ENCODE results near the gene RRP8.

Gene RRP8

DNA sequence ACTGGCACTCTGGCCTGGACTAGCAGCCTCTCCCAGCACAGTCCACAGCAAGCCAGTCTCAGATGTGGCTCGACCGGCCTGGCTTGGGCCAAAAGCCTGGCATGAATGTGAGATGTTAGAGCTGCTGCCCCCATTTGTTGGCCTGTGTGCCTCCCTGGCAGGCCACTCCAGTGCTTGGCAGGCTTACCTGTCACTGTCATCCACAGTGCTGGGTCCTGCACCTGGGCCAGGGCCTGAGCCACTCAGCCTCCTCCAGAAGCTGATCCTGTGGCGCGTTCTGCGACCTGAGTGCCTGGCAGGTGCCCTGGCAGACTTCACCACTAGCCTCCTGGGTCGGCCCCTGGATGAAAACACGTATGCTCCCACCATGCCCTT lies 36.1 kb downstream of the RRP8 start:
- TF ChIP-seq, protein P1, sequence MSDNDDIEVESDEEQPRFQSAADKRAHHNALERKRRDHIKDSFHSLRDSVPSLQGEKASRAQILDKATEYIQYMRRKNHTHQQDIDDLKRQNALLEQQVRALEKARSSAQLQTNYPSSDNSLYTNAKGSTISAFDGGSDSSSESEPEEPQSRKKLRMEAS (IDR thresholded peaks at IDR 0.05): no peak
- TF ChIP-seq CREB1 (IDR thresholded peaks at IDR 0.05; ENCODE audit: low read depth): no peak
- TF ChIP-seq NFIC (IDR thresholded peaks at IDR 0.05): no peak
- no peak for TF ChIP-seq EGR1 (IDR thresholded peaks at IDR 0.05)
- no peak for TF ChIP-seq TEAD4 (IDR thresholded peaks at IDR 0.05)
- TF ChIP-seq YY1 (IDR thresholded peaks at IDR 0.05; ENCODE audit: low read depth): no peak
- TF ChIP-seq, protein P2, sequence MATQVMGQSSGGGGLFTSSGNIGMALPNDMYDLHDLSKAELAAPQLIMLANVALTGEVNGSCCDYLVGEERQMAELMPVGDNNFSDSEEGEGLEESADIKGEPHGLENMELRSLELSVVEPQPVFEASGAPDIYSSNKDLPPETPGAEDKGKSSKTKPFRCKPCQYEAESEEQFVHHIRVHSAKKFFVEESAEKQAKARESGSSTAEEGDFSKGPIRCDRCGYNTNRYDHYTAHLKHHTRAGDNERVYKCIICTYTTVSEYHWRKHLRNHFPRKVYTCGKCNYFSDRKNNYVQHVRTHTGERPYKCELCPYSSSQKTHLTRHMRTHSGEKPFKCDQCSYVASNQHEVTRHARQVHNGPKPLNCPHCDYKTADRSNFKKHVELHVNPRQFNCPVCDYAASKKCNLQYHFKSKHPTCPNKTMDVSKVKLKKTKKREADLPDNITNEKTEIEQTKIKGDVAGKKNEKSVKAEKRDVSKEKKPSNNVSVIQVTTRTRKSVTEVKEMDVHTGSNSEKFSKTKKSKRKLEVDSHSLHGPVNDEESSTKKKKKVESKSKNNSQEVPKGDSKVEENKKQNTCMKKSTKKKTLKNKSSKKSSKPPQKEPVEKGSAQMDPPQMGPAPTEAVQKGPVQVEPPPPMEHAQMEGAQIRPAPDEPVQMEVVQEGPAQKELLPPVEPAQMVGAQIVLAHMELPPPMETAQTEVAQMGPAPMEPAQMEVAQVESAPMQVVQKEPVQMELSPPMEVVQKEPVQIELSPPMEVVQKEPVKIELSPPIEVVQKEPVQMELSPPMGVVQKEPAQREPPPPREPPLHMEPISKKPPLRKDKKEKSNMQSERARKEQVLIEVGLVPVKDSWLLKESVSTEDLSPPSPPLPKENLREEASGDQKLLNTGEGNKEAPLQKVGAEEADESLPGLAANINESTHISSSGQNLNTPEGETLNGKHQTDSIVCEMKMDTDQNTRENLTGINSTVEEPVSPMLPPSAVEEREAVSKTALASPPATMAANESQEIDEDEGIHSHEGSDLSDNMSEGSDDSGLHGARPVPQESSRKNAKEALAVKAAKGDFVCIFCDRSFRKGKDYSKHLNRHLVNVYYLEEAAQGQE (IDR thresholded peaks at IDR 0.05; ENCODE audit: low read depth): no peak
- no peak for TF ChIP-seq CEBPB (IDR thresholded peaks at IDR 0.05)
- TF ChIP-seq, protein P3, sequence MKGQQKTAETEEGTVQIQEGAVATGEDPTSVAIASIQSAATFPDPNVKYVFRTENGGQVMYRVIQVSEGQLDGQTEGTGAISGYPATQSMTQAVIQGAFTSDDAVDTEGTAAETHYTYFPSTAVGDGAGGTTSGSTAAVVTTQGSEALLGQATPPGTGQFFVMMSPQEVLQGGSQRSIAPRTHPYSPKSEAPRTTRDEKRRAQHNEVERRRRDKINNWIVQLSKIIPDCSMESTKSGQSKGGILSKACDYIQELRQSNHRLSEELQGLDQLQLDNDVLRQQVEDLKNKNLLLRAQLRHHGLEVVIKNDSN (IDR thresholded peaks at IDR 0.05): no peak
- no peak for TF ChIP-seq FOXM1 (IDR thresholded peaks at IDR 0.05; ENCODE audit: borderline replicate concordance, low read depth)

DNA sequence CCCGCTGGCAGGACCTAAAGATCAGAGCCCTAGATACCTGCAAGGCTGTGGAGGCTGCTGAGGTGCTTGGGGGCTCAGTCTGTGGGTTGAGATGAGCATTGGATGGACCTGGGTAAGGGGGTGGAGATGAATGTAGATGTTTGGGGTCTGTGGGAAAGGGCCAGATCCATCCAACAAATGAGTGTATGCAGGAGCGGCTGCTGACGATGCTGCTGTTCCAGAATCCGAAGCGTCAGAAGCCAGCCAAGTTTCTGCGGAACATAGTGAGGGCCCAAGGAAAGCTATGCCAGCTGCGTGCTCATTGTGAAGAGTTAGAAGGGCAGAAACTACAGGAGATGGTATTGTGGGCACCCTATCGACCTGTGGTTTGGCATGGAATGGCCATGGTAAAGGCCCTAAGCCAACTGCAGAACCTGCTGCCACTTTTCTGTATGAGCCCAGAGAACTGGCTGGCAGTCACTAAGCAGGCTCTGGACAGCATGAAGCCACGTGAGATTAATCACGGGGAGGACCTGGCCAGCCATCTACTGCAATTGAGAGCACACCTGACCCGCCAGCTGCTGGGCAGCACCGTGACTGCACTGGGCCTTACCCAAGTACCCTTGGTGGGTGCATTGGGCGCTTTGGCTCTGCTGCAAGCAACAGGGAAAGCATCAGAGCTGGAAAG lies 36.6 kb downstream of the RRP8 start:
- no peak for TF ChIP-seq TEAD4 (IDR thresholded peaks at IDR 0.05)
- no peak for TF ChIP-seq CREB1 (IDR thresholded peaks at IDR 0.05; ENCODE audit: low read depth)
- TF ChIP-seq EP300 (IDR thresholded peaks at IDR 0.05; ENCODE audit: borderline replicate concordance): no peak
- TF ChIP-seq, protein P3 (IDR thresholded peaks at IDR 0.05): no peak
- TF ChIP-seq, protein P1 (IDR thresholded peaks at IDR 0.05): no peak
- no peak for TF ChIP-seq TCF12 (IDR thresholded peaks at IDR 0.05; ENCODE audit: low read depth)
- no peak for TF ChIP-seq NFIC (IDR thresholded peaks at IDR 0.05)
- TF ChIP-seq ZBTB7A (IDR thresholded peaks at IDR 0.05; ENCODE audit: low read depth): no peak
- TF ChIP-seq CEBPB (IDR thresholded peaks at IDR 0.05): no peak
- no peak for TF ChIP-seq RAD21 (IDR thresholded peaks at IDR 0.05; ENCODE audit: low read depth)
- TF ChIP-seq FOXM1 (IDR thresholded peaks at IDR 0.05; ENCODE audit: borderline replicate concordance, low read depth): no peak
- TF ChIP-seq YY1 (IDR thresholded peaks at IDR 0.05; ENCODE audit: low read depth): no peak
- no peak for TF ChIP-seq TAF1 (IDR thresholded peaks at IDR 0.05; ENCODE audit: low read depth)
- TF ChIP-seq EGR1 (IDR thresholded peaks at IDR 0.05): no peak
- TF ChIP-seq, protein P2 (IDR thresholded peaks at IDR 0.05; ENCODE audit: low read depth): no peak

DNA sequence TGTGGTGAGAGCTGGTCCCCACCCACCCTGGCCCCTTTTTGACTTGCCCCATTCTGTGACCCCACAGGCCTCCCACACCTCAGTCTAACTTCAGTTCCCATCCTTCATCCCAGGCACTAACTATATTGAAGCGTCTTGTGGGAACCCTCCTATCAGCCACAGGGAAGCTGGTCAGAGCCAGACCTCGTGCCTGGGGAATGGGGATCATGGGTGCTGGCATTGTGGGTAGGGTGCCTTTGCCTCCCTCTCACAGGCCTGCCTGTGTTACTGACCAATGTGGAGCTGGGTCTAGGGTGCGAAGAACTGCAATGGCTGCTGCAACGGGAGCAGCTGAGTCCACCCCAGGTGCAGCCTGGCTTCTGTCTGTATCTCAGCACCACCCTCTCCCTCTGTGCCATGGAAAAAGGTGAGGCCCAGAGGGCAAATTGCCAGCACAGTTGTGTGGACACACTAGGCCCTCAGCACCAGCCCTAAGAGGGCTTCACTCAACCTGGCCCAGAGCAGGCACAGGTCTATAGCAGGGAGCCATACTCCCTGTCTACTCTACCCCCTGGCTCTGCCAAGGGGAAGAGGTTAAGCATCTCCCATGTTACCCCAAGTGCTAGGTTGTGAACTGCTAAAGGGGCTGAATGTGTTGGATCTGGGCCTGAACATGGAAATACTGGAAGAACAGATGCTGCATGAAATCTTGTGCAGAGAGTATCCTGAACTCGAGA lies 37.3 kb downstream of the RRP8 start:
- TF ChIP-seq, protein P1 (IDR thresholded peaks at IDR 0.05): no peak
- TF ChIP-seq RAD21 (IDR thresholded peaks at IDR 0.05; ENCODE audit: low read depth): no peak
- TF ChIP-seq TAF1 (IDR thresholded peaks at IDR 0.05; ENCODE audit: low read depth): no peak
- no peak for TF ChIP-seq EP300 (IDR thresholded peaks at IDR 0.05; ENCODE audit: borderline replicate concordance)
- no peak for TF ChIP-seq TEAD4 (IDR thresholded peaks at IDR 0.05)
- TF ChIP-seq, protein P2 (IDR thresholded peaks at IDR 0.05; ENCODE audit: low read depth): no peak
- no peak for TF ChIP-seq FOXM1 (IDR thresholded peaks at IDR 0.05; ENCODE audit: borderline replicate concordance, low read depth)
- TF ChIP-seq CREB1 (IDR thresholded peaks at IDR 0.05; ENCODE audit: low read depth): no peak
- TF ChIP-seq ZBTB7A (IDR thresholded peaks at IDR 0.05; ENCODE audit: low read depth): no peak
- TF ChIP-seq, protein P3 (IDR thresholded peaks at IDR 0.05): no peak
- no peak for TF ChIP-seq TCF12 (IDR thresholded peaks at IDR 0.05; ENCODE audit: low read depth)
- no peak for TF ChIP-seq NFIC (IDR thresholded peaks at IDR 0.05)
- no peak for TF ChIP-seq YY1 (IDR thresholded peaks at IDR 0.05; ENCODE audit: low read depth)
- no peak for TF ChIP-seq EGR1 (IDR thresholded peaks at IDR 0.05)
- no peak for TF ChIP-seq CEBPB (IDR thresholded peaks at IDR 0.05)

All from Ishikawa (cell line).